MM.1S (cell line): ENCODE results near the gene PLA2G4E.

Experiments
- DNase-seq: peaks from one replicate; pipeline ENCODE4 v3.0.0-alpha.2; 2015
- H2AFZ ChIP-seq: fragments of 300-600 bp; sonication (generic); 2 replicates; pipeline ENCODE4 v1.6.0; 2016; ENCODE audit warnings: antibody characterized with exemption, low read length
- H3F3A ChIP-seq: fragments of 300-600 bp; sonication (generic); 2 replicates; pipeline ENCODE4 v1.6.1; 2016; ENCODE audit warnings: mild to moderate bottlenecking, antibody characterized with exemption, low read length, moderate library complexity, mixed read lengths; ENCODE audit not compliant: insufficient read depth
- H3K27ac ChIP-seq: fragments of 300-600 bp; sonication (generic); 2 replicates; pipeline ENCODE4 v1.5.1; 2016; ENCODE audit warnings: mild to moderate bottlenecking, low read length
- H3K27me3 ChIP-seq: fragments of 300-600 bp; sonication (generic); replicated peaks from 2 replicates; pipeline ENCODE4 v1.6.0; 2016; ENCODE audit warnings: low read length; ENCODE audit not compliant: insufficient read depth
- H3K36me3 ChIP-seq: fragments of 300-600 bp; sonication (generic); replicated peaks from 2 replicates; pipeline ENCODE4 v1.6.1; 2016; ENCODE audit warnings: mild to moderate bottlenecking, low read length, mixed read lengths; ENCODE audit not compliant: insufficient read depth
- H3K4me1 ChIP-seq: fragments of 300-600 bp; sonication (generic); 2 replicates; pipeline ENCODE4 v1.6.1; 2016; ENCODE audit warnings: low read length, mixed read lengths
- H3K4me2 ChIP-seq: fragments of 300-600 bp; sonication (generic); 2 replicates; pipeline ENCODE4 v1.6.0; 2016; ENCODE audit warnings: low read depth, low read length
- H3K4me3 ChIP-seq: fragments of 300-600 bp; sonication (generic); 2 replicates; pipeline ENCODE4 v1.5.1; 2016; ENCODE audit warnings: low read length, mixed read lengths
- H3K79me2 ChIP-seq: fragments of 300-600 bp; sonication (generic); 2 replicates; pipeline ENCODE4 v1.6.1; 2016; ENCODE audit warnings: mixed run types, low read length, mixed read lengths
- H3K9ac ChIP-seq: fragments of 300-600 bp; sonication (generic); 2 replicates; pipeline ENCODE4 v1.6.1; 2016; ENCODE audit warnings: low read length, mixed read lengths
- H3K9me2 ChIP-seq: fragments of 300-600 bp; sonication (generic); replicated peaks from 2 replicates; pipeline ENCODE4 v1.6.1; 2016; ENCODE audit warnings: mild to moderate bottlenecking, low read length, mixed read lengths; ENCODE audit not compliant: insufficient read depth
- H3K9me3 ChIP-seq: fragments of 300-600 bp; sonication (generic); replicated peaks from 2 replicates; pipeline ENCODE4 v1.6.1; 2016; ENCODE audit warnings: mild to moderate bottlenecking, low read length, mixed read lengths; ENCODE audit not compliant: insufficient read depth
- H4K20me1 ChIP-seq: fragments of 300-600 bp; sonication (generic); 2 replicates; pipeline ENCODE4 v1.6.1; 2016; ENCODE audit warnings: mild to moderate bottlenecking, low read length, moderate library complexity, mixed read lengths; ENCODE audit not compliant: insufficient read depth
- EZH2 ChIP-seq: fragments of 300-600 bp; sonication (generic); optimal IDR thresholded peaks from 2 replicates; pipeline ENCODE3; 2017; ENCODE audit warnings: low read depth, mild to moderate bottlenecking, antibody characterized with exemption, low read length, mixed read lengths
- EZH2phosphoT487 ChIP-seq: fragments of 300-600 bp; sonication (generic); IDR thresholded peaks from 2 replicates; pipeline ENCODE4 v1.6.1; 2018; ENCODE audit warnings: antibody characterized with exemption, low read length
- TF ChIP-seq, protein P1 (sequence below): fragments of 300-600 bp; sonication (generic); IDR thresholded peaks from 2 replicates; pipeline ENCODE4 v1.5.1; 2016; ENCODE audit warnings: antibody characterized with exemption, low read length, mixed read lengths

PLA2G4E gene

DNA sequence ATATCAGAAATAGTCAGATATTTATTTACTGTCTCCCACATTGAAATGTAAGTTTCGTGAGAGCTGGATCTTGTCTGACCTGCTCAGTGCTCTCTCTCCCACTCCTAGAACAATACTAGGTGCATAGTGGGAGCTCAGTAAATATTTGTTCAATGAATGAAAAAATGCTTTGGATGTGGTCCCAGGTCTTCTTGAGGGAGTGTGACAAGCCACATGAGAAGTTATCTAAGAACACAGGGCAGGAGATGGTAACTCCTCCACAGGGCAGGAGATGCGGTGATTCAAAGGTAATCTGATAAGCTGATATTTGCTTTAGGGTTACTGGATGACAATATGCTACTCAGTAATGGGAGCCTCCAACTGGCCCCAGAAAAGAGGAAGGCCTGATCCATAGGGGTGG is 25.8 kb upstream of the PLA2G4E start:
- H2AFZ ChIP-seq: no peak overlapping the region
- H3K9me3 ChIP-seq: no peaks in the 10 kb centered on the region
- no peak overlapping the region for H3K27ac ChIP-seq
- no peaks in the 10 kb centered on the region for H3K27me3 ChIP-seq
- H3K9ac ChIP-seq: no peak overlapping the region
- H3K9me2 ChIP-seq: no peaks in the 10 kb centered on the region
- DNase-seq: no peak
- H4K20me1 ChIP-seq: no peaks in the 10 kb centered on the region
- H3K4me1 ChIP-seq: no peaks in the 10 kb centered on the region
- H3K79me2 ChIP-seq: no peaks in the 10 kb centered on the region
- no peak for TF ChIP-seq EZH2phosphoT487
- TF ChIP-seq, protein P1, sequence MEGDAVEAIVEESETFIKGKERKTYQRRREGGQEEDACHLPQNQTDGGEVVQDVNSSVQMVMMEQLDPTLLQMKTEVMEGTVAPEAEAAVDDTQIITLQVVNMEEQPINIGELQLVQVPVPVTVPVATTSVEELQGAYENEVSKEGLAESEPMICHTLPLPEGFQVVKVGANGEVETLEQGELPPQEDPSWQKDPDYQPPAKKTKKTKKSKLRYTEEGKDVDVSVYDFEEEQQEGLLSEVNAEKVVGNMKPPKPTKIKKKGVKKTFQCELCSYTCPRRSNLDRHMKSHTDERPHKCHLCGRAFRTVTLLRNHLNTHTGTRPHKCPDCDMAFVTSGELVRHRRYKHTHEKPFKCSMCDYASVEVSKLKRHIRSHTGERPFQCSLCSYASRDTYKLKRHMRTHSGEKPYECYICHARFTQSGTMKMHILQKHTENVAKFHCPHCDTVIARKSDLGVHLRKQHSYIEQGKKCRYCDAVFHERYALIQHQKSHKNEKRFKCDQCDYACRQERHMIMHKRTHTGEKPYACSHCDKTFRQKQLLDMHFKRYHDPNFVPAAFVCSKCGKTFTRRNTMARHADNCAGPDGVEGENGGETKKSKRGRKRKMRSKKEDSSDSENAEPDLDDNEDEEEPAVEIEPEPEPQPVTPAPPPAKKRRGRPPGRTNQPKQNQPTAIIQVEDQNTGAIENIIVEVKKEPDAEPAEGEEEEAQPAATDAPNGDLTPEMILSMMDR: no peak
- TF ChIP-seq EZH2: no peak
- H3K36me3 ChIP-seq: no peaks in the 10 kb centered on the region
- no peak overlapping the region for H3K4me3 ChIP-seq
- no peak overlapping the region for H3K4me2 ChIP-seq
- no peaks in the 10 kb centered on the region for H3F3A ChIP-seq

DNA sequence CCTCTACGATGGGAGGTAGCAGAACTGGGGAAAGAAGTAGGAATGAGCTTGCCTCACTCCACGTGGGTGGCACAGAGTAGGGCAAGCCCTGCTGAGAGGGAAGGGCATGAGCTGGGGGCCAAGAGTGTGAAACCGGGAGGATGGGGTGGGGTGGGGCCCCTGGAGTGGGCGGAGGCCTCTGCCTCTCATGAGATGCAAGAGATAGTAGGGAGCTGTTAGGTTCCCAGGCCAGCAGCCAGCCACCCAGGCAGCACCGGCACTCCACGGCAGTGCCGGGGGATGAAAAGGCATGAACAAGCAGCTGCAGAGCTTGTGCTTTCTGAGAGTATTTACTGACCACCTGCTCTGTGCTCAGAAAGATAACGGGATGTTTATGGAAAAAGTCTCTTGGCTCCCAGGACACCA is 24.4 kb upstream of the PLA2G4E start:
- Histone ChIP-seq H3K4me1 (no peaks in the 10 kb centered on the region), H2AFZ (no peak overlapping the region), H3K27me3 (no peaks in the 10 kb centered on the region), H3K4me2 (no peak overlapping the region), H3F3A (no peaks in the 10 kb centered on the region), H3K27ac (no peak overlapping the region), H3K9me2 (no peaks in the 10 kb centered on the region), H3K9me3 (no peaks in the 10 kb centered on the region), H3K36me3 (no peaks in the 10 kb centered on the region), H3K4me3 (no peak overlapping the region), H3K79me2 (no peaks in the 10 kb centered on the region), H3K9ac (no peak overlapping the region), H4K20me1 (no peaks in the 10 kb centered on the region)
- no peak for TF ChIP-seq EZH2
- no peak for TF ChIP-seq EZH2phosphoT487
- TF ChIP-seq, protein P1: no peak
- no peak for DNase-seq

DNA sequence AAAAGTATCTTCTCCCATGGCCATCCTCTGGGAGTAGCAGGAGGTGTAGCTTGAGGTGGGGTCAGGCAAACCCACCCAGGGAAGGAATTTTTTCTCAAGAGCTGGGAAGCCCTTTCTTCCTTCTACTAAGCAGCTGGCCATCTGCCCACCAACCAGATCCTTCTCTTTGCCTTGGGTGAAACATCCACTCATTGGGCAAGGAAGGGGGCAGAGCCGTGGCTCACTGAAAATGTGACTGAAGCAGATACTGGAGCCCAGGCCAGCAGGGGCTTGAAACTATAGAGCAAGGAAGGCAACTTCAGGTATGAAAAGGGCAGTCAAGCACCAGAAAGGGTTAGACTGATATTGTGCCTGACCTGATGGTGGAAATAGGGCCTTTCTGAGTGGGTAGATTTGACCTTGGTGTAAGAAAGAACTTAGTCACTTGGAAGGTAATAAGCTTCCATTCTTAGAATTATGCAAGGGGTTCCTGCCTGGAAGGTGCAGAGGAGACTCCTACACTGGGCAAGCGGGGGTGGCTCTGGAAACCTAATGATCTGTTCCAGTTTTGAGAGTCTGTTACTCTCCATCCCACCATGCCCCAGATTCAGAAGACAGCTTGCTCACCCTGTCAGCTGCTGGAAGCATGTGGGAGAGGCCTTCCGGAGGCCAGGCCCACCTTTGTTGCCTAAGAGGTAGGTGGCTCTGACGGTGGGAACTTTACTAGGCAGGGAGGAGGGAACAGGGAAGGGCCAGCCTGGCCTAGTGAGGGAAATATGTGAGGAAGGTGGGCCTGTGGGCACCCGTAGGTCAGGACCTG is 22.0 kb upstream of the PLA2G4E start:
- H3K27me3 ChIP-seq: no peaks in the 10 kb centered on the region
- H3K9me2 ChIP-seq: no peaks in the 10 kb centered on the region
- no peak for DNase-seq
- no peaks in the 10 kb centered on the region for H3K79me2 ChIP-seq
- no peak overlapping the region for H3K9ac ChIP-seq
- TF ChIP-seq EZH2phosphoT487: no peak
- TF ChIP-seq EZH2: no peak
- TF ChIP-seq, protein P1: no peak
- H3K4me3 ChIP-seq: no peak overlapping the region
- no peaks in the 10 kb centered on the region for H3F3A ChIP-seq
- H3K4me1 ChIP-seq: no peaks in the 10 kb centered on the region
- no peak overlapping the region for H2AFZ ChIP-seq
- H3K9me3 ChIP-seq: no peaks in the 10 kb centered on the region
- H3K4me2 ChIP-seq: no peak overlapping the region
- no peaks in the 10 kb centered on the region for H3K36me3 ChIP-seq
- H4K20me1 ChIP-seq: no peaks in the 10 kb centered on the region
- no peak overlapping the region for H3K27ac ChIP-seq
